Measurements from ENCODE around the gene FBXL16.

The FBXL16 gene

GRCh38 chr16:709566-710499 is 4.2 kb upstream of the FBXL16 start:
- no peak for TF ChIP-seq CTCF (conservative IDR thresholded peaks at IDR 0.05)
- H3K27ac ChIP-seq = no peak overlapping the region

GRCh38 chr16:708959-709358 is 3.4 kb upstream of the FBXL16 start:
- TF ChIP-seq CTCF (conservative IDR thresholded peaks at IDR 0.05) = no peak
- H3K27ac ChIP-seq = no peak overlapping the region

- no peak for TF ChIP-seq CTCF (conservative IDR thresholded peaks at IDR 0.05)
- H3K27ac ChIP-seq = no peak overlapping the region
These were observed 2.4 kb upstream of the FBXL16 start for GRCh38 chr16:708019-708418.

GRCh38 chr16:707062-707538 is 1.5 kb upstream of the FBXL16 start:
- no peak for TF ChIP-seq CTCF (conservative IDR thresholded peaks at IDR 0.05)
- no peak overlapping the region for H3K27ac ChIP-seq

GRCh38 chr16:706189-707061 is 824 bp upstream of the FBXL16 start:
- TF ChIP-seq CTCF (conservative IDR thresholded peaks at IDR 0.05) = no peak
- H3K27ac ChIP-seq = peak overlapping the region; percentile 87

- TF ChIP-seq CTCF (conservative IDR thresholded peaks at IDR 0.05) = no peak
- H3K27ac ChIP-seq = peak overlapping the region; percentile 87
These were observed 835 bp downstream of the FBXL16 start for GRCh38 chr16:704552-705380.
